Esophagus muscularis mucosa (tissue), 4 donors: Measurements from ENCODE around the gene CATSPERD. TPM values are rescaled to one million over a fixed set of nuclear protein-coding genes. Genes with fewer than 3 reads are reported as not detected.

Experiments
- DNase-seq: peaks from one replicate; pipeline ENCODE4 v3.0.0-alpha.2; 2017; ENCODE audit errors: extremely low spot score
- H3K27ac ChIP-seq, 4 donors: fragments of 200-600 bp; sonication (generic); replicated peaks in 1 of 4; 1 replicate in 3 of 4; 2 replicates in 1 of 4; pipeline ENCODE4 v1.5.1; 2016 to 2019; ENCODE audit warnings: mild to moderate bottlenecking in 1 of 4
- H3K27me3 ChIP-seq, 4 donors: fragments of 200-600 bp; sonication (generic); one replicate each; pipeline versions ENCODE4 v1.5.1 to v1.6.0; 2016 to 2019
- H3K36me3 ChIP-seq, 4 donors: fragments of 200-600 bp; sonication (generic); one replicate each; pipeline ENCODE4 v1.5.1; 2016 to 2019
- H3K4me1 ChIP-seq, 4 donors: fragments of 200-600 bp; sonication (generic); one replicate each; pipeline ENCODE4 v1.5.1; 2016 to 2019
- H3K4me3 ChIP-seq, 4 donors: fragments of 200-600 bp; sonication (generic); 1 replicate in 2 of 4; 2 replicates in 2 of 4; pipeline ENCODE4 v1.5.1; 2016 to 2019; ENCODE audit warnings: mild to moderate bottlenecking in 4 of 4, moderate library complexity in 1 of 4
- H3K9me3 ChIP-seq, 4 donors: fragments of 200-600 bp; sonication (generic); 1 replicate in 3 of 4; 2 replicates in 1 of 4; pipeline ENCODE4 v1.5.1; 2016 to 2019
- CTCF ChIP-seq, 3 experiments: fragments of 200-600 bp in 2 of 3; fragments of 450-650 bp in 1 of 3; sonication (generic) in 2 of 3; IDR thresholded peaks; one replicate each; pipeline ENCODE4 v1.5.1; 2017 to 2019; ENCODE audit warnings: antibody characterized with exemption in 3 of 3, mild to moderate bottlenecking in 2 of 3, moderate library complexity in 1 of 3
- EP300 ChIP-seq: sonication (generic); formaldehyde crosslinking; IDR thresholded peaks from one replicate; pipeline ENCODE4 v1.6.1; 2017; ENCODE audit warnings: antibody characterized with exemption
- POLR2A ChIP-seq: fragments of 450-650 bp; IDR thresholded peaks from one replicate; pipeline ENCODE4 v1.6.1; 2017; ENCODE audit warnings: antibody characterized with exemption, moderate library complexity, mild to moderate bottlenecking, low read depth
- POLR2AphosphoS5 ChIP-seq, 2 donors: sonication (generic); formaldehyde crosslinking; IDR thresholded peaks; one replicate each; pipeline ENCODE4 v1.6.1; 2017; ENCODE audit warnings: antibody characterized with exemption in 2 of 2
- WGBS: methylation state at CpG from one replicate; pipeline ENCODE4 v1.1.5; 2018; 5-methylcytosine and 5-hydroxymethylcytosine counted together
- intact Hi-C: fragments of 100-400 bp; cut with DNase I; formaldehyde crosslinking; loops from one replicate; pipeline ENCODE4 v1.15.1; 2023
- total RNA-seq, 4 donors: library from RNA; depleted of rRNA; stranded (reverse); fragments of >200 nt; gene quantifications; one replicate each; pipeline versions ENCODE4 v1.1.0 to v1.2.1, GENCODE V29; 2016

CATSPERD gene
- total RNA-seq, 4 donors from 2014 or later, result 0.19 TPM; not detected in 3

- no peak overlapping the region for H3K4me3 ChIP-seq
- 83% methylated on average over 8 of the region's 8 CpGs for WGBS
- no peaks in the 10 kb centered on the region for H3K9me3 ChIP-seq
- no peak overlapping the region for H3K27ac ChIP-seq
- intact Hi-C loops, result no loop called here
- DNase-seq, result no peak
- peaks cover 0 to 8% (median 5%) of the 10 kb centered on the region in 4 donors for H3K4me1 ChIP-seq
- peaks cover 0 to 39% (median 3%) of the 10 kb centered on the region in 4 donors for H3K27me3 ChIP-seq
- TF ChIP-seq POLR2AphosphoS5 (IDR thresholded peaks at IDR 0.05) (no peak), POLR2A (no peak), CTCF (IDR thresholded peaks at IDR 0.05) (no peak), EP300 (no peak)
- H3K36me3 ChIP-seq, result no peaks in the 10 kb centered on the region
Observed at GRCh38 chr19:5798244-5798643, 77.8 kb downstream of the CATSPERD start.

- Histone ChIP-seq H3K9me3 (no peaks in the 10 kb centered on the region), H3K36me3 (no peaks in the 10 kb centered on the region), H3K27me3 (peaks cover 0 to 51% (median 5%) of the 10 kb centered on the region in 4 donors), H3K4me1 (peaks cover 13 to 21% (median 17%) of the 10 kb centered on the region in 4 donors), H3K4me3 (no peak overlapping the region), H3K27ac (no peak overlapping the region)
- DNase-seq, result no peak
- 74% methylated on average over 27 of the region's 37 CpGs for WGBS
- intact Hi-C loops, result loop anchor here (10.0 kb wide), 1 partner anchor 225 kb away; no protein-coding TSS in a partner anchor
- TF ChIP-seq CTCF (IDR thresholded peaks at IDR 0.05) (no peak), POLR2A (no peak)
Observed at GRCh38 chr19:5799247-5800241, 79.1 kb downstream of the CATSPERD start.

- no peak for TF ChIP-seq POLR2A
- TF ChIP-seq POLR2AphosphoS5 (IDR thresholded peaks at IDR 0.05), result no peak
- TF ChIP-seq EP300, result no peak
- no peak for TF ChIP-seq CTCF (IDR thresholded peaks at IDR 0.05)
- peaks cover 15 to 27% (median 20%) of the 10 kb centered on the region in 4 donors for H3K4me1 ChIP-seq
- H3K27ac ChIP-seq, result no peak overlapping the region
- WGBS, result 69% methylated on average over 10 of the region's 17 CpGs
- no peak overlapping the region for H3K4me3 ChIP-seq
- H3K9me3 ChIP-seq, result no peaks in the 10 kb centered on the region
- intact Hi-C loops, result loop anchor here (10.0 kb wide), 1 partner anchor 224 kb away; no protein-coding TSS in a partner anchor
- H3K27me3 ChIP-seq, result peaks cover 0 to 58% (median 5%) of the 10 kb centered on the region in 4 donors
- DNase-seq, result no peak
- no peaks in the 10 kb centered on the region for H3K36me3 ChIP-seq
Observed at GRCh38 chr19:5800361-5801270, 80.2 kb downstream of the CATSPERD start.

- H3K4me3 ChIP-seq, result no peak overlapping the region
- no peak overlapping the region for H3K27ac ChIP-seq
- peaks cover 0 to 61% (median 5%) of the 10 kb centered on the region in 4 donors for H3K27me3 ChIP-seq
- intact Hi-C loops, result loop anchor here (10.0 kb wide), 1 partner anchor 223 kb away; no protein-coding TSS in a partner anchor
- no peaks in the 10 kb centered on the region for H3K36me3 ChIP-seq
- no peaks in the 10 kb centered on the region for H3K9me3 ChIP-seq
- H3K4me1 ChIP-seq, result peaks cover 17 to 38% (median 30%) of the 10 kb centered on the region in 4 donors
- DNase-seq, result no peak
- WGBS, result 23% methylated on average over 22 of the region's 33 CpGs
- TF ChIP-seq EP300, result no peak
- no peak for TF ChIP-seq POLR2A
- TF ChIP-seq CTCF (IDR thresholded peaks at IDR 0.05), result no peak
- TF ChIP-seq POLR2AphosphoS5 (IDR thresholded peaks at IDR 0.05), result no peak
Observed at GRCh38 chr19:5801796-5802619, 81.6 kb downstream of the CATSPERD start.
